HG03571 (cell line): ENCODE results near the gene CLTCL1.

Experiments
- ATAC-seq: cut with Tn5 transposase; IDR thresholded peaks from one replicate; pipeline ENCODE4 v1.9.1; 2021; ENCODE audit not compliant: unreplicated experiment

CLTCL1 gene

DNA sequence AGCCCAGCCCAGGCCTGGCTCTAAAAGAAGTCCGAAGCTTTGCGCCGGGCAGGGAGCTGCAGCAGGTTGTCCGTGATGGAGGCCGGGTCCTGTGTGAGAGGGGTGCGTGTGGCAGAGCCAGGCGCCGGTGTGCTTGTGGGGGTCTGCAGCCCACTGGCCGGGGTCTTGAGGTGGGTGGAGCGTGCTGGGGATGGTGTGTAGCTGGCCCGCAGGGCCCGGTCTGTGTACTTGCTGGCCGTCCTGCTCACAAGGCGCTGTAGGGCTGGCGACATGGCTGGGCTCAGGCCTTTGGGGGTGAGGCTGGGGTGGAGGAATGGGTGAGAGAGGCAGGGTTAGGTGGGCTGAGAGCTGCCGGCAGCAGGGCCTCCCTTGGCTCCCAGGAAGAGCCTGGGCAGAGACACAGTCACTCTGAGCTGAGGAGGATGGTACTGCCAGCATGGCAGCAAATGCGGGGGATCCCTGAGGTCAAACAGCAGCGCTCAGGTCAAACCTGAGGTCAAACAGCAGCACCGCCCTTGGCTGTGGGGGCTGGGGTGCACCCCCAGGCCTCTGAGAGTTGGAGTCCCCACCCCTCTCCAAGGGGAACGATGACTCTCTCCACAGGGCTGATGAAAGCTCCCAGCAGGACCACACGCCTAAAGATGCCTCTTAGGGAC lies 157.2 kb downstream of the CLTCL1 start:
- ATAC-seq, result no peak

DNA sequence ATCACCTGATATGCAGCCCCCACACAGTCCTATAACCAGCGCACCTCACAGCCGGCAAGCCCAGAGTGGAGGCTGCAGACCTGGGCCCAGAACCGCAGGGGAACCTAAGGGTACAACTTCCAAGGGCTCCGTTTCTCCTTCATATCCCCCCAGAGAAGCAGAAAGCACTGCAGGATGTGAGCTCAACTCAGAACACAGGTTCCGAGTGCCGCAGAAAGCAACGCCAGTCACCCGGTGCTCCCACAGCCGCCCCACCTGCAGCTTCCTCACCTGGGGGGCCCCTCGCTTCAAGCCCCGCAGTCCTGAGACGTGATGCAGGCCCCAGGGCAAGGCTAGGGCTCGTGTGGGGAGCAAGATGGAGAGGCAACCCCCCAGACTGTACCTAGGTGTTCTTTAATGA lies 158.0 kb downstream of the CLTCL1 start:
- no peak for ATAC-seq

DNA sequence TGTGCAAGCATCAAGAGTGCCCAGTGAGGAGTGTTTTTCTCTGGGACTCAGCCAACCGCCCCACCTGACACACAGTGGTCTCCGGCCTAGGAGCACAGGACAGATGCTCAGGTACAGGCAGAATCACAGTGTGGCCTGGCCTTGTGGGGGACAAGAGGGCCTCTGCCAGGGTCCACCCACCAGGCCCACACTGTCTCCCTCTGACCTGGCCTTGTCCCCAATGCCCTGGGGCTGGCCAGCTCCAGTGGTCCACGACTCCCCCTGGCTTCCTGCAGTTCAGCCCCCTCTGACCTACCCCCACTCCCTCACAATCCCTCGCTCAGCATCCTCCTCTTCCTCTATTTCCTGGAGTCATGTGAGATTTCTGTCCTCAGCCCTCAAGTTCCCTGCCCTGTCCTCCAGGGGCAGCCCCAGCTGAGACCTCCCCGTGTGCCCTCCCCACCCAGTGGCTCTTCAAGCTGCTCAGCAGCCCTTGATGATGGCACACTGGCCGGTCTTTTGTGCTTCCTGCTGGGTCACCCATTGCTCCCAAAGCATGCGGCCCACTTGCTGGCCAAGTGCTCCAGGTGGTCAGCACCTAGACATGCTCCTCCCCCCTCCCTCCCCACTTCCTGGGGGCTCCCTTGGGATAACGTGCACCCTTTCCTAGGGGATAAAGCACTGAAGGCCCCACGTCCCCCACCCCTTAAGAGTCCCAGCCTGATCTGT lies 158.7 kb downstream of the CLTCL1 start:
- ATAC-seq, result no peak

DNA sequence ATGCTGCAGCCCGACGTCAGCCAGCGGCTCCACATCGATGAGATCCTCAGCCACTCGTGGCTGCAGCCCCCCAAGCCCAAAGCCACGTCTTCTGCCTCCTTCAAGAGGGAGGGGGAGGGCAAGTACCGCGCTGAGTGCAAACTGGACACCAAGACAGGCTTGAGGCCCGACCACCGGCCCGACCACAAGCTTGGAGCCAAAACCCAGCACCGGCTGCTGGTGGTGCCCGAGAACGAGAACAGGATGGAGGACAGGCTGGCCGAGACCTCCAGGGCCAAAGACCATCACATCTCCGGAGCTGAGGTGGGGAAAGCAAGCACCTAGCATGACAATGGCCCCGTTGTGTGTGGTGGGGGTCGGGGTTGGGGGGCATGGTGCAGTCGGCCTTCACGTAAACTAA lies 159.4 kb downstream of the CLTCL1 start:
- no peak for ATAC-seq

DNA sequence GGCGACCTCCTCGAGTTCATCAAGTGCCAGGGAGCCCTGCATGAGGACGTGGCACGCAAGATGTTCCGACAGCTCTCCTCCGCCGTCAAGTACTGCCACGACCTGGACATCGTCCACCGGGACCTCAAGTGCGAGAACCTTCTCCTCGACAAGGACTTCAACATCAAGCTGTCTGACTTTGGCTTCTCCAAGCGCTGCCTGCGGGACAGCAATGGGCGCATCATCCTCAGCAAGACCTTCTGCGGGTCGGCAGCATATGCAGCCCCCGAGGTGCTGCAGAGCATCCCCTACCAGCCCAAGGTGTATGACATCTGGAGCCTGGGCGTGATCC lies 159.9 kb downstream of the CLTCL1 start:
- no peak for ATAC-seq

DNA sequence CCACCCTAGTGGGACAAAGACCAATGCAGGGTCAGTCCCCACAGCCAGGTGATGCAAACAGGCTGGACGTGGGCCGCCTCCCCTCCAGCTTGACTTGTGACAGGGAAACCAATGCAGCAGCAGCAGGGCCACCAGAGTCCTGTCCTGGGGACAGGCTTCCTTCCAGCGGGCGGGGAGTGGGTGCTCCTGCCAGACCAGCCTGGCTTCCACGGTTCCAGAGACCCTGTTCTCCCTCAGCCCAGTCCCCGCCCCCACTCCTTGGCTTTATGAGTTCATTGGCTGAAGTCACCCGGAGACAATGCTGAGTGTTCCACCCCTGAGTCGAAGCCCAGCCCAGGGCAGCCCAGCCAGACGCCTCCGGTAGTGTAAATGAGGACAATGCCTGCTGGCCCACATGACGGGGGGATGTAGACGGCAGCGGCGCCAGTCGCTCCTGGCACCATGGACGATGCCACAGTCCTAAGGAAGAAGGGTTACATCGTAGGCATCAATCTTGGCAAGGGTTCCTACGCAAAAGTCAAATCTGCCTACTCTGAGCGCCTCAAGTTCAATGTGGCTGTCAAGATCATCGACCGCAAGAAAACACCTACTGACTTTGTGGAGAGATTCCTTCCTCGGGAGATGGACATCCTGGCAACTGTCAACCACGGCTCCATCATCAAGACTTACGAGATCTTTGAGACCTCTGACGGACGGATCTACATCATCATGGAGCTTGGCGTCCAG lies 160.4 kb downstream of the CLTCL1 start, which contains the start of gene TSSK2:
TSSK2 (plus strand) TSS at position 350 of the 726 bp plus-strand sequence; CDS start at position 442, 92 bp downstream.
- no peak for ATAC-seq

DNA sequence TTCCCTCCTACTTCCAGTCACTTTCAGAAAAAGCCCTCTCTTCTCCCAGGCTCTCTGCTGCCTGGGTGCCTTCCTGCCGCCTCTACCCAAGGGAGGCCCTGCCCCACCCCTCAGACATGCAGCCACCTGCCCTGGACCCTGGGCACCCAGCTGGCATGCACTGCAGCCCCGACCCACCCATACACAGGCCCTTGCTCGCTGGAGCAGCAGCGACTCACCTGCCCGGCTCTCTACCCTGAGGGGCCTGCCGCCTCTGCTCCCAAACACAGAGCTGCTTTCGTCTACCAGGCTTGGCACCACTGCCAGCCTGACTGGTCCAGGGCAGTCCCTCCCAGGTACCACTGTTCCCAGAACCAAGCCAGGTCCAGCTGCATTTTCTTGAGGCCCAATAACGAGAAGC lies 161.6 kb downstream of the CLTCL1 start:
- no peak for ATAC-seq
